Measurements from ENCODE around the gene PLXND1.
"Not testable (repeated sequence)": the region's sequence is repeated elsewhere in the genome, so short reads cannot be mapped to it uniquely, and the experiment has no call there.

- TF ChIP-seq RAD21 (conservative IDR thresholded peaks at IDR 0.05); CTCF (IDR thresholded peaks at IDR 0.05; ENCODE audit: poor library complexity, severe bottlenecking); TAF1 (IDR thresholded peaks at IDR 0.05; ENCODE audit: low read depth); POLR2AphosphoS5 (IDR thresholded peaks at IDR 0.05); EZH2 (IDR thresholded peaks at IDR 0.05; ENCODE audit: borderline replicate concordance, insufficient read depth, low read length, poor library complexity, severe bottlenecking); REST (IDR thresholded peaks at IDR 0.05; ENCODE audit: borderline replicate concordance); EP300 (conservative IDR thresholded peaks at IDR 0.05; ENCODE audit: poor library complexity, severe bottlenecking): not testable (repeated sequence)
Observed at GRCh38 chr3:129545951-129546350, 60.5 kb downstream of the PLXND1 start.
